Dermis microvascular lymphatic vessel endothelial cell (primary cell): ENCODE data around the gene SEC14L3. TPM values are rescaled to one million over a fixed set of nuclear protein-coding genes. Genes with fewer than 3 reads are reported as not detected.
A peak's percentile ranks its signal among the peaks of the same experiment; 100 is the strongest.

ENCODE experiments used
- DNase-seq, 2 donors: peaks; one replicate each; pipeline versions ENCODE4 v3.0.0 to v3.0.0-alpha.2; 2010; ENCODE audit warnings: low read depth in 2 of 2
- total RNA-seq: library from RNA; depleted of rRNA; stranded (reverse); fragments of >200 nt; gene quantifications from 2 replicates; pipeline ENCODE4 v1.2.1, GENCODE V29; 2014

SEC14L3 gene
- total RNA-seq, 1 donor from 2014 or later = not detected

DNA sequence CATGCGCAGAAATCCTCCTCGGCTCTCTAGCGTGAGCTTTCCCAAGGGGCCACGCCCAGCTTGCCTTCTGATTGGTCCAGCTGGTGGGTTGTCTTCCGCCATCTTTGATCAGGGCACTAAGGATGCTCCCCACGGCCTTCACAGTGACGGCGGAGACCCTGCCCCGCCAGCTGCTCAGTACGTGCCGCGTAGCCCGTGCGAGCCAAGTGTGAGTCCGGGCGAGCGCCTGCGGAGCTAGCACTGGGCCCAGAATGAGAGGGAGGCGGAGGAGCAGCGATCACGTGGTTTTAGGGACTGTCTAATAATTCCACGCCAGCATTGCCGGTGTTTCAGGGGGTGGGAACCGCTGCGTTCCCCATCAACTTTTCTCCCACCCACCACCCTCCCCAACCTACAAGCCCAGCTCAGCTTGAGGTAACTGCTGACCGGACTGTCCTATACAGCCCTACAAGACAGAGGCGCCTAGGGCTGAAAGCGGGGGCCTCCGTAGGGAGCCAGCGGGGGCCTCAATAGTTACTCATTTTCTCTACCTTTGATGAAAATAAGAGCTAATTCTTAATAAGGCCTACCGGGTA lies 47.8 kb downstream of the SEC14L3 start:
- DNase-seq = peak; percentile 99 to 100

DNA sequence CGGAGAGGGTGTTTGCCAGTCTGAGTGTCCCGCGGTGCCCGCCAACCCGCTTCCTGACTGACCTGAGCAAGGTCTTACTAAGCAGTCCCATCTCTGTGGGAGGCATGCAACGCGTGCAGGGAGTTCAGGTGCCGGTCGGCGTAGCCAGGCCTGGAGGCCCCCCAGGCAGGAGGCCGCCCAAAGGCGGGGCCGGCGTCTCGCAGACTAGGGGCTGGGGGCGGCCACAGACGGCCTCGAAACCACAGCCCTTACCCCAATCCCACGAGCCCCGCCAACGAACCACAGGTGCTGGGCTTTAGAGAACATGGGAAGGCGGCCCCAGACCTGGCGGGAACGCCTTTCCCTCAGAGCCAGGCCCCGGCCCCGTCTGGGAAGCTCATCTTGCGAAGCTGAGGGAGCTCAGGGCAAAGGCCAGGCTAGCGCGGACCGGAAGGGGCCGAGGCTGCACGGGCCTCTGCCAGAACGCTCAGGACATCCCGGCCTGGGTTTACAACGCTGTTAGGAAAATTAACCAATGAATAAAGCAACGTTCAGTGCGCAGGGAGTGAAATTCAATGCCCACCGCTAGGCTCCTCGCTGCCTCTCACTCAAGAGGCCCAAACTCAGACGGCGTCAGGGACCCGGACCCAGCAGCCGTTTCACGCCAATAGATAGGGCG lies 48.4 kb downstream of the SEC14L3 start:
- peak; percentile 12 to 56 for DNase-seq

- DNase-seq = peak in 1 of 2 donors; percentile 58
Measured at GRCh38 chr22:30422481-30423300, 49.1 kb downstream of the SEC14L3 start.

- peak; percentile 81 to 88 for DNase-seq
Measured at GRCh38 chr22:30421695-30422480, 49.9 kb downstream of the SEC14L3 start.

GRCh38 chr22:30420347-30421125 lies 51.3 kb downstream of the SEC14L3 start:
- DNase-seq = peak; percentile 84 to 88

GRCh38 chr22:30416837-30417236 lies 55.0 kb downstream of the SEC14L3 start:
- DNase-seq = no peak

- DNase-seq = no peak
Measured at GRCh38 chr22:30416403-30416802, 55.4 kb downstream of the SEC14L3 start.

GRCh38 chr22:30414525-30415047 lies 57.2 kb downstream of the SEC14L3 start:
- no peak for DNase-seq

DNA sequence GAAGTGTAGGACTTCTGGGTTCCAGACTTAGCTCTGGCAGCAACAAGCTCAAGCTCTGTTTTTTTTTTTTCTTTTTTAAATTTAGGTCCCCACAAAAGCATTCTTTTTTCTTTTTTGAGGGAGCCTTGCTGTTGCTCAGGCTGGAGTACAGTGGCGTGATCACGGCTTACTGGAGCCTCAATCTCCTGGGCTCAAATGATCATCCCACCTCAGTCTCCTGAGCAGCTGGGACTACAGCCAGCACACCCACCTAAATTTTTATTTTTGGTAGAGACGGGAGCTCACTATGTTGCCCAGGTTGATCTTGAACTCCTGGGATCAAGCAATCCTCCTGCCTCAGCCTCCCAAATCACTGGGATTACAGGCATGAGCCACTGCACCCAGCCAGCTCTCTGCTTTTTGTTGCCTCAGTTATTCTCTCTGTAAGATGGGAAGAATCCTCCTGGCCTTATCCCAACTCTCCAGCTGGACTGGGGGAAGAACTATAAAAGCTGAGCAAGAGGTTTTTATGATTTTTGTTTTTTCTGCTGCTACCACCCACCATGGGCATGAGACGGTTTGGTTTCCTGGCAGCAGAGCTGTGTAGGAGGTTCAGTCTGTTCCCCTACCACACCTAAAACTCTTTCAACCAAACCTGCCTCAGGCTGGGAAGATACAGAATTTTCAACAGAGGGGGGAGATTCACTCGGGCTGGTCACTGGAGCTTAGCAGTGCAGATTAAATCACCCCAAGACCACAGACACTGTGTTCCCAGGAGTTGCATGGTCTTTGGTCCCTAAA lies 57.9 kb downstream of the SEC14L3 start:
- DNase-seq = no peak

DNA sequence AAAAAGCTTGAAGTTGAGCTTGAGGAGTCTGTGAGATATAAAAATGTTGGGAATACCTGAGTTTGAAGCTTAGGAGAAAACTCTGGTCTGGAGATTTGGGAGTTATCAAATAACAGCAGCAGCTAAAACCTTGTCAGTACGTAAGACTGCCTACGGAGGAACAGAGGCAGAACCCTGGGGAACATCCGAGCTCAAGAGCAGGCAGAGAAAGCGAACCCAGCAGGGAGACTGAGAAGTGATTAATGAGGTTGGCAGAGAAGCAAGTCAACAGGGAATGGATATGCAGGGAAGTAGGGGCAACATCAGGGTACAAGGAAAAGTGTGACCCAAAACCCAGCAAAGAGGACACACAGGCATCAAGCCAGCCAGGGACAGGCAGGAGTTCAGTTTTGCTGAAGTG lies 58.8 kb downstream of the SEC14L3 start:
- no peak for DNase-seq

GRCh38 chr22:30411780-30412179 lies 60.0 kb downstream of the SEC14L3 start:
- DNase-seq = no peak

Other genes starting within 250 kb of the SEC14L3 start
- 0.25 and 0.26 TPM in 2 replicates for gene LIF, start 225.3 kb downstream of the SEC14L3 start, total RNA-seq
- not detected in 2 replicates for gene OSM, start 205.2 kb downstream of the SEC14L3 start, total RNA-seq
- 5.5 and 8.2 TPM in 2 replicates for gene CASTOR1, start 182.5 kb downstream of the SEC14L3 start, total RNA-seq
- 6.0 and 10.2 TPM in 2 replicates for gene TBC1D10A, start 145.1 kb downstream of the SEC14L3 start, total RNA-seq
- gene SF3A1, start 115.1 kb downstream of the SEC14L3 start, total RNA-seq = 11.3 and 17.3 TPM in 2 replicates
- gene CCDC157, start 115.0 kb downstream of the SEC14L3 start, total RNA-seq = 1.3 and 1.5 TPM in 2 replicates
- 12.5 and 21.1 TPM in 2 replicates for gene RNF215, start 84.6 kb downstream of the SEC14L3 start, total RNA-seq
- gene SEC14L2, start 75.0 kb downstream of the SEC14L3 start, total RNA-seq = 11.7 and 14.8 TPM in 2 replicates
- 31.0 and 33.6 TPM in 2 replicates for gene MTFP1, start 46.2 kb downstream of the SEC14L3 start, total RNA-seq
- gene SEC14L4, start 33.7 kb upstream of the SEC14L3 start, total RNA-seq = 0.13 and 0.51 TPM in 2 replicates
- gene SEC14L6, start 74.7 kb upstream of the SEC14L3 start, total RNA-seq = under 0.01 and 0.13 TPM in 2 replicates
- 0.13 TPM in 1 of 2 replicates, not detected in the other for gene GAL3ST1, start 102.6 kb upstream of the SEC14L3 start, total RNA-seq
- gene PES1, start 119.9 kb upstream of the SEC14L3 start, total RNA-seq = 60.3 and 67.3 TPM in 2 replicates
- 18.2 and 29.5 TPM in 2 replicates for gene TCN2, start 135.2 kb upstream of the SEC14L3 start, total RNA-seq
- 26.4 and 31.3 TPM in 2 replicates for gene SLC35E4, start 163.8 kb upstream of the SEC14L3 start, total RNA-seq
- 10.1 and 13.3 TPM in 2 replicates for gene DUSP18, start 195.9 kb upstream of the SEC14L3 start, total RNA-seq
- gene OSBP2, start 222.9 kb upstream of the SEC14L3 start, total RNA-seq = 16.6 and 19.4 TPM in 2 replicates